NT2/D1 (cell line): Measurements from ENCODE around the gene CAMK1D.

ENCODE experiments used
- SUZ12 ChIP-seq: IDR thresholded peaks from 2 replicates; pipeline ENCODE4 v1.6.1; 2011; ENCODE audit not compliant: insufficient read length, insufficient read depth; ENCODE audit errors: extremely low read depth
- YY1 ChIP-seq: IDR thresholded peaks from 2 replicates; pipeline ENCODE4 v1.6.1; 2011; ENCODE audit not compliant: insufficient read length, insufficient read depth
- ZNF274 ChIP-seq: IDR thresholded peaks from 2 replicates; pipeline ENCODE4 v1.6.1; 2011; ENCODE audit warnings: mild to moderate bottlenecking, low read depth, low read length

DNA sequence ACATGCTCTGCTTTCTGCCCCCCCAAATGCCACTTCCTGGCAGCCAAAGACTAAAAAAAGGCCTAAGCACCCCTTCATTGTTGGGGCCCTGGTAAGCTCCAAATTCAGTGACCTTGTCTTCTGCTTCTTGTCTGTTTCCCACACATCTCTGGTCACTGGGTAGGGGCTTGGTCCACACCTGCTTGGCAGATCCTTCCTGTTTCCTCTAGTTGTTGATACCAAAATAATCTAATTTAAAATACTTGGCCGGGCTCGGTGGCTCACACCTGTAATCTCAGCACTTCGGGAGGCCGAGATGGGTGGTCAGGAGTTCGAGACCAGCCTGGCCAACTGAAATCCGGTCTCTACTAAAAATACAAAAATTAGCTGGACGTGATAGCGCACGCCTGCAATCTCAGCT, 130.6 kb downstream of the CAMK1D start:
- TF ChIP-seq YY1, result no peak
- no peak for TF ChIP-seq ZNF274
- TF ChIP-seq SUZ12, result no peak
